ENCODE data around the gene CSTA.
A peak's percentile ranks its signal among the peaks of the same experiment; 100 is the strongest.

CSTA gene

GRCh38 chr3:122377975-122378374, 52.9 kb downstream of the CSTA start:
- no peak for DNase-seq (ENCODE audit: low read depth in 2 of 2)

GRCh38 chr3:122382888-122383666, 58.0 kb downstream of the CSTA start, which contains the start of gene MIX23:
MIX23 (minus strand) TSS chr3:122383231; CDS start chr3:122383224, 7 bp downstream.
- peak; percentile 60 to 67 for DNase-seq (ENCODE audit: low read depth in 2 of 2)

GRCh38 chr3:122383771-122384697, 59.0 kb downstream of the CSTA start, which contains the start of gene FAM162A:
FAM162A (plus strand) TSS chr3:122384182; CDS start chr3:122384266, 84 bp downstream.
- peak; percentile 82 to 86 for DNase-seq (ENCODE audit: low read depth in 2 of 2)

GRCh38 chr3:122387709-122388108, 62.7 kb downstream of the CSTA start:
- DNase-seq (ENCODE audit: low read depth in 2 of 2), result no peak

- no peak for DNase-seq (ENCODE audit: low read depth in 2 of 2)
These were observed 64.1 kb downstream of the CSTA start for GRCh38 chr3:122389197-122389596.

- no peak for DNase-seq (ENCODE audit: low read depth in 2 of 2)
These were observed 64.8 kb downstream of the CSTA start for GRCh38 chr3:122389892-122390291.

GRCh38 chr3:122390665-122391064, 65.6 kb downstream of the CSTA start:
- DNase-seq (ENCODE audit: low read depth in 2 of 2), result no peak

Data from stimulated activated CD8-positive, alpha-beta memory T cell treated with anti-CD3 and anti-CD28 coated beads, Interleukin-2, amount 100 ng/mL, for 1 hour (primary cell).